ENCODE measurements around the gene IL1B.
"Not testable (repeated sequence)": the region's sequence is repeated elsewhere in the genome, so short reads cannot be mapped to it uniquely, and the experiment has no call there.

The IL1B gene

GRCh38 chr2:112833976-112834375 is 2.6 kb downstream of the IL1B start:
- no peaks in the 10 kb centered on the region for H3K36me3 ChIP-seq (ENCODE audit: insufficient read depth, low read length)
- H3K27ac ChIP-seq (ENCODE audit: low read depth, low read length) = no peak overlapping the region
- H3K9me3 ChIP-seq (ENCODE audit: insufficient read depth, low read depth, low read length) = no peaks in the 10 kb centered on the region
- no peak overlapping the region for H3K4me3 ChIP-seq (ENCODE audit: low read length)
- H3K27me3 ChIP-seq (ENCODE audit: insufficient read depth, low read length) = no peaks in the 10 kb centered on the region
- H3K4me1 ChIP-seq (ENCODE audit: insufficient read depth, low read length) = no peaks in the 10 kb centered on the region
- H3K9ac ChIP-seq (ENCODE audit: low read depth, low read length) = no peak overlapping the region

GRCh38 chr2:112833639-112833931 is 3.0 kb downstream of the IL1B start:
- H3K4me1 ChIP-seq (ENCODE audit: insufficient read depth, low read length); H3K27me3 ChIP-seq (ENCODE audit: insufficient read depth, low read length); H3K9me3 ChIP-seq (ENCODE audit: insufficient read depth, low read depth, low read length); H3K27ac ChIP-seq (ENCODE audit: low read depth, low read length); H3K4me3 ChIP-seq (ENCODE audit: low read length); H3K36me3 ChIP-seq (ENCODE audit: insufficient read depth, low read length); H3K9ac ChIP-seq (ENCODE audit: low read depth, low read length): not testable (repeated sequence)
- WGBS = 97% methylated on average over 4 of the region's 5 CpGs

- Histone ChIP-seq H3K36me3 (ENCODE audit: insufficient read depth, low read length) (no peaks in the 10 kb centered on the region), H3K9ac (ENCODE audit: low read depth, low read length) (no peak overlapping the region), H3K4me3 (ENCODE audit: low read length) (no peak overlapping the region), H3K27me3 (ENCODE audit: insufficient read depth, low read length) (no peaks in the 10 kb centered on the region), H3K9me3 (ENCODE audit: insufficient read depth, low read depth, low read length) (no peaks in the 10 kb centered on the region), H3K4me1 (ENCODE audit: insufficient read depth, low read length) (no peaks in the 10 kb centered on the region), H3K27ac (ENCODE audit: low read depth, low read length) (no peak overlapping the region)
- 91% methylated on average over 14 of the region's 14 CpGs for WGBS
These were observed 3.5 kb downstream of the IL1B start for GRCh38 chr2:112832841-112833638.

GRCh38 chr2:112831946-112832840 is 4.4 kb downstream of the IL1B start:
- 95% methylated on average over 15 of the region's 15 CpGs for WGBS
- Histone ChIP-seq H3K4me3 (ENCODE audit: low read length) (no peak overlapping the region), H3K27me3 (ENCODE audit: insufficient read depth, low read length) (no peaks in the 10 kb centered on the region), H3K36me3 (ENCODE audit: insufficient read depth, low read length) (no peaks in the 10 kb centered on the region), H3K4me1 (ENCODE audit: insufficient read depth, low read length) (no peaks in the 10 kb centered on the region), H3K9me3 (ENCODE audit: insufficient read depth, low read depth, low read length) (no peaks in the 10 kb centered on the region), H3K27ac (ENCODE audit: low read depth, low read length) (no peak overlapping the region), H3K9ac (ENCODE audit: low read depth, low read length) (no peak overlapping the region)

GRCh38 chr2:112831513-112831845 is 5.1 kb downstream of the IL1B start:
- Histone ChIP-seq H3K27ac (ENCODE audit: low read depth, low read length) (no peak overlapping the region), H3K36me3 (ENCODE audit: insufficient read depth, low read length) (no peaks in the 10 kb centered on the region), H3K9me3 (ENCODE audit: insufficient read depth, low read depth, low read length) (no peaks in the 10 kb centered on the region), H3K9ac (ENCODE audit: low read depth, low read length) (no peak overlapping the region), H3K4me3 (ENCODE audit: low read length) (no peak overlapping the region), H3K4me1 (ENCODE audit: insufficient read depth, low read length) (no peaks in the 10 kb centered on the region), H3K27me3 (ENCODE audit: insufficient read depth, low read length) (no peaks in the 10 kb centered on the region)
- 90% methylated on average over 2 of the region's 2 CpGs for WGBS

- 70% methylated on average over 2 of the region's 5 CpGs for WGBS
- Histone ChIP-seq H3K9ac (ENCODE audit: low read depth, low read length) (no peak overlapping the region), H3K9me3 (ENCODE audit: insufficient read depth, low read depth, low read length) (no peaks in the 10 kb centered on the region), H3K27me3 (ENCODE audit: insufficient read depth, low read length) (no peaks in the 10 kb centered on the region), H3K4me1 (ENCODE audit: insufficient read depth, low read length) (no peaks in the 10 kb centered on the region), H3K4me3 (ENCODE audit: low read length) (no peak overlapping the region), H3K27ac (ENCODE audit: low read depth, low read length) (no peak overlapping the region), H3K36me3 (ENCODE audit: insufficient read depth, low read length) (no peaks in the 10 kb centered on the region)
These were observed 5.7 kb downstream of the IL1B start for GRCh38 chr2:112830682-112831512.

- no peak overlapping the region for H3K9ac ChIP-seq (ENCODE audit: low read depth, low read length)
- 95% methylated on average over 10 of the region's 10 CpGs for WGBS
- no peak overlapping the region for H3K4me3 ChIP-seq (ENCODE audit: low read length)
- H3K36me3 ChIP-seq (ENCODE audit: insufficient read depth, low read length) = no peaks in the 10 kb centered on the region
- no peaks in the 10 kb centered on the region for H3K9me3 ChIP-seq (ENCODE audit: insufficient read depth, low read depth, low read length)
- H3K4me1 ChIP-seq (ENCODE audit: insufficient read depth, low read length) = no peaks in the 10 kb centered on the region
- no peaks in the 10 kb centered on the region for H3K27me3 ChIP-seq (ENCODE audit: insufficient read depth, low read length)
- no peak overlapping the region for H3K27ac ChIP-seq (ENCODE audit: low read depth, low read length)
These were observed 6.5 kb downstream of the IL1B start for GRCh38 chr2:112829961-112830681.

GRCh38 chr2:112829101-112829960 is 7.2 kb downstream of the IL1B start:
- Histone ChIP-seq H3K4me3 (ENCODE audit: low read length) (no peak overlapping the region), H3K9me3 (ENCODE audit: insufficient read depth, low read depth, low read length) (no peaks in the 10 kb centered on the region), H3K4me1 (ENCODE audit: insufficient read depth, low read length) (no peaks in the 10 kb centered on the region), H3K9ac (ENCODE audit: low read depth, low read length) (no peak overlapping the region), H3K36me3 (ENCODE audit: insufficient read depth, low read length) (no peaks in the 10 kb centered on the region), H3K27me3 (ENCODE audit: insufficient read depth, low read length) (no peaks in the 10 kb centered on the region), H3K27ac (ENCODE audit: low read depth, low read length) (no peak overlapping the region)
- 90% methylated on average over 5 of the region's 5 CpGs for WGBS

- Histone ChIP-seq H3K4me1 (ENCODE audit: insufficient read depth, low read length) (no peaks in the 10 kb centered on the region), H3K9me3 (ENCODE audit: insufficient read depth, low read depth, low read length) (no peaks in the 10 kb centered on the region), H3K27ac (ENCODE audit: low read depth, low read length) (no peak overlapping the region), H3K9ac (ENCODE audit: low read depth, low read length) (no peak overlapping the region), H3K36me3 (ENCODE audit: insufficient read depth, low read length) (no peaks in the 10 kb centered on the region), H3K27me3 (ENCODE audit: insufficient read depth, low read length) (no peaks in the 10 kb centered on the region), H3K4me3 (ENCODE audit: low read length) (no peak overlapping the region)
- WGBS = 100% methylated on average over 3 of the region's 3 CpGs
These were observed 8.3 kb downstream of the IL1B start for GRCh38 chr2:112828251-112828691.

GRCh38 chr2:112827604-112828185 is 8.9 kb downstream of the IL1B start:
- Histone ChIP-seq H3K9ac (ENCODE audit: low read depth, low read length) (no peak overlapping the region), H3K9me3 (ENCODE audit: insufficient read depth, low read depth, low read length) (no peaks in the 10 kb centered on the region), H3K36me3 (ENCODE audit: insufficient read depth, low read length) (no peaks in the 10 kb centered on the region), H3K4me3 (ENCODE audit: low read length) (no peak overlapping the region), H3K27ac (ENCODE audit: low read depth, low read length) (no peak overlapping the region), H3K27me3 (ENCODE audit: insufficient read depth, low read length) (no peaks in the 10 kb centered on the region), H3K4me1 (ENCODE audit: insufficient read depth, low read length) (no peaks in the 10 kb centered on the region)
- 93% methylated on average over 6 of the region's 6 CpGs for WGBS

Data from HUES64 (cell line).